ENCODE data around the gene TMEM179. TPM values are rescaled to one million over a fixed set of nuclear protein-coding genes. Genes with fewer than 3 reads are reported as not detected.

TMEM179 gene
- total RNA-seq, 3 donors from 2014 or later (not counting 1 experiment from before 2014, with no cell fraction given) = not detected

GRCh38 chr14:104598910-104599273, 5.7 kb downstream of the TMEM179 start:
- peaks cover under 1% of the 10 kb centered on the region for H3K27me3 ChIP-seq (ENCODE audit: control insufficient read depth, insufficient read depth, low read length)
- no peak overlapping the region for H3K4me3 ChIP-seq (ENCODE audit: low read length)
- no peak for TF ChIP-seq CTCF (IDR thresholded peaks at IDR 0.05)
- no peaks in the 10 kb centered on the region for H3K9me3 Mint-ChIP-seq
- DNase-seq = no peak
- no peaks in the 10 kb centered on the region for H3K9me3 ChIP-seq (ENCODE audit: control insufficient read depth, insufficient read depth, low read length)
- intact Hi-C loops (cut with micrococcal nuclease) = no loop called here
- H3K27ac ChIP-seq (ENCODE audit: low read length) = no peak overlapping the region
- 89% methylated on average over 12 of the region's 12 CpGs for WGBS (ENCODE audit: insufficient coverage)
- H3K4me1 ChIP-seq (ENCODE audit: control insufficient read depth, insufficient read depth, low read length) = no peaks in the 10 kb centered on the region
- H3K27me3 Mint-ChIP-seq (ENCODE audit: low read depth in 2 of 2) = peaks cover 10 to 28% of the 10 kb centered on the region in 2 donors
- no peak overlapping the region for H3K27ac Mint-ChIP-seq
- no peaks in the 10 kb centered on the region for H3K36me3 Mint-ChIP-seq
- peaks cover 0 to 15% of the 10 kb centered on the region in 2 donors for H3K4me1 Mint-ChIP-seq
- H3K36me3 ChIP-seq (ENCODE audit: control insufficient read depth, insufficient read depth, low read length) = no peaks in the 10 kb centered on the region
- no peak overlapping the region for H3K4me3 Mint-ChIP-seq
- ATAC-seq = no peak

GRCh38 chr14:104598039-104598909, 6.3 kb downstream of the TMEM179 start:
- no peaks in the 10 kb centered on the region for H3K4me1 ChIP-seq (ENCODE audit: control insufficient read depth, insufficient read depth, low read length)
- no peaks in the 10 kb centered on the region for H3K27me3 ChIP-seq (ENCODE audit: control insufficient read depth, insufficient read depth, low read length)
- Mint-ChIP-seq H3K36me3 (no peaks in the 10 kb centered on the region), H3K4me3 (no peak overlapping the region), H3K4me1 (peaks cover 0 to 11% of the 10 kb centered on the region in 2 donors), H3K27ac (no peak overlapping the region), H3K9me3 (no peaks in the 10 kb centered on the region), H3K27me3 (ENCODE audit: low read depth in 2 of 2) (peaks cover 6 to 24% of the 10 kb centered on the region in 2 donors)
- no peaks in the 10 kb centered on the region for H3K9me3 ChIP-seq (ENCODE audit: control insufficient read depth, insufficient read depth, low read length)
- DNase-seq = no peak
- no peak overlapping the region for H3K4me3 ChIP-seq (ENCODE audit: low read length)
- H3K27ac ChIP-seq (ENCODE audit: low read length) = no peak overlapping the region
- TF ChIP-seq CTCF (IDR thresholded peaks at IDR 0.05) = no peak
- 75% methylated on average over 28 of the region's 28 CpGs for WGBS (ENCODE audit: insufficient coverage)
- H3K36me3 ChIP-seq (ENCODE audit: control insufficient read depth, insufficient read depth, low read length) = no peaks in the 10 kb centered on the region
- intact Hi-C loops (cut with micrococcal nuclease) = no loop called here
- ATAC-seq = no peak

- H3K9me3 ChIP-seq (ENCODE audit: control insufficient read depth, insufficient read depth, low read length) = no peaks in the 10 kb centered on the region
- no peaks in the 10 kb centered on the region for H3K27me3 ChIP-seq (ENCODE audit: control insufficient read depth, insufficient read depth, low read length)
- Mint-ChIP-seq H3K27ac (no peak overlapping the region), H3K27me3 (ENCODE audit: low read depth in 2 of 2) (peaks cover 6 to 20% of the 10 kb centered on the region in 2 donors), H3K36me3 (no peaks in the 10 kb centered on the region), H3K4me1 (peaks cover 0 to 11% of the 10 kb centered on the region in 2 donors), H3K4me3 (no peak overlapping the region), H3K9me3 (no peaks in the 10 kb centered on the region)
- intact Hi-C loops (cut with micrococcal nuclease) = no loop called here
- H3K36me3 ChIP-seq (ENCODE audit: control insufficient read depth, insufficient read depth, low read length) = no peaks in the 10 kb centered on the region
- 78% methylated on average over 11 of the region's 11 CpGs for WGBS (ENCODE audit: insufficient coverage)
- H3K4me1 ChIP-seq (ENCODE audit: control insufficient read depth, insufficient read depth, low read length) = no peaks in the 10 kb centered on the region
- no peak overlapping the region for H3K27ac ChIP-seq (ENCODE audit: low read length)
- no peak overlapping the region for H3K4me3 ChIP-seq (ENCODE audit: low read length)
- no peak for ATAC-seq
- TF ChIP-seq CTCF (IDR thresholded peaks at IDR 0.05) = no peak
- DNase-seq = no peak
Observed at GRCh38 chr14:104597576-104597975, 7.0 kb downstream of the TMEM179 start.

All from natural killer cell (primary cell).